ENCODE data around the gene ABCB8. TPM values are rescaled to one million over a fixed set of nuclear protein-coding genes. Genes with fewer than 3 reads are reported as not detected.
"Not testable (repeated sequence)": the region's sequence is repeated elsewhere in the genome, so short reads cannot be mapped to it uniquely, and the experiment has no call there.

Gene ABCB8
- total RNA-seq, 1 experiment from 2014 or later, result 97.8 TPM

DNA sequence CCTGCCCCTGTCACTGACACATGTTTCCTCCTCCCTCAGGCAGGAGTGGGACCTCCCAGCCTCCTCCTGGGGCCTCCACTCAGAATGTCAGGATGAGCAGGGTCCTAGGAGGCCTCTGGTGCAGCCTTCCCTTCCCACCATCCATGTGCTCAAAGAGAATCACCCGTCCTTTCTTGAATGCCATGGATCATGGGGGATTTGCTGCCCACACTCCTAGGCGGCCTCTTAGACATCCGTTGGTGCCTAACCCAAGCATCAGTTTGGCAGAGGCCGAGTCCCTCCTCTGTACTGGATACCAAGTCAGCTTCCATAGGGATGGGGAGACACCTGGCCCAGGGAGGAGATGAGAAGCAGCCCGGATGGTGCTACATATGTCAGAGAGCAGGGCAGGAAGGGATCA lies 30.4 kb upstream of the ABCB8 start:
- peak; percentile 2 for DNase-seq (ENCODE audit: low spot score)

DNA sequence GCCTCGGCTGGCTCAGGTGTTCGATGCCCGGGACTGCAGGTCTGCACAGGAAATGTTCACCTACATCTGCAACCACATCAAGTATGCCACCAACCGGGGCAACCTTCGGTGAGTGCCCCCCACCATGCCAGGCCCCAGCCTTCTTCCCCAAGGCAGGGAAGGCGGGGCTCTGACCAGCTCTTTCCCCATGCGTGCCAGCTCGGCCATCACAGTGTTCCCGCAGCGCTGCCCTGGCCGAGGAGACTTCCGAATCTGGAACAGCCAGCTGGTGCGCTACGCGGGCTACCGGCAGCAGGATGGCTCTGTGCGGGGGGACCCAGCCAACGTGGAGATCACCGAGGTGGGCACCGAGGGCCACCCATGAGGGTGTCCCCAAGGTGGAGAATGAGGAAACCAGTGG lies 29.9 kb upstream of the ABCB8 start:
- DNase-seq (ENCODE audit: low spot score), result no peak

- no peak for DNase-seq (ENCODE audit: low spot score)
These were observed 29.2 kb upstream of the ABCB8 start for GRCh38 chr7:150999001-150999400.

- no peak for DNase-seq (ENCODE audit: low spot score)
These were observed 28.6 kb upstream of the ABCB8 start for GRCh38 chr7:150999497-151000230.

GRCh38 chr7:151000897-151001495 lies 27.3 kb upstream of the ABCB8 start:
- DNase-seq (ENCODE audit: low spot score), result no peak

DNA sequence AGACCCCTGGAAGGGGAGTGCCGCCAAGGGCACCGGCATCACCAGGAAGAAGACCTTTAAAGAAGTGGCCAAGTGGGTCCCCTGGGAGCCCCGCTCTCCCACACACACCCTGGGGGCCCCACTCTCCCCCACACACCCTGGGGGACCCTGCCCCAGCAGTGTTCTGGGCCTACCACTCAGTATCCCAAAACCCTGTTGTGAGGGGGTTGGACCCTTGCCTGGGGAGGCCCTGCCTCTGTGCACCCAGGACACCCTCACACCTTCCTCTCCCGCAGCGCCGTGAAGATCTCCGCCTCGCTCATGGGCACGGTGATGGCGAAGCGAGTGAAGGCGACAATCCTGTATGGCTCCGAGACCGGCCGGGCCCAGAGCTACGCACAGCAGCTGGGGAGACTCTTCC lies 26.7 kb upstream of the ABCB8 start:
- no peak for DNase-seq (ENCODE audit: low spot score)

GRCh38 chr7:151003572-151003971 lies 24.7 kb upstream of the ABCB8 start:
- peak; percentile 55 for DNase-seq (ENCODE audit: low spot score)

DNA sequence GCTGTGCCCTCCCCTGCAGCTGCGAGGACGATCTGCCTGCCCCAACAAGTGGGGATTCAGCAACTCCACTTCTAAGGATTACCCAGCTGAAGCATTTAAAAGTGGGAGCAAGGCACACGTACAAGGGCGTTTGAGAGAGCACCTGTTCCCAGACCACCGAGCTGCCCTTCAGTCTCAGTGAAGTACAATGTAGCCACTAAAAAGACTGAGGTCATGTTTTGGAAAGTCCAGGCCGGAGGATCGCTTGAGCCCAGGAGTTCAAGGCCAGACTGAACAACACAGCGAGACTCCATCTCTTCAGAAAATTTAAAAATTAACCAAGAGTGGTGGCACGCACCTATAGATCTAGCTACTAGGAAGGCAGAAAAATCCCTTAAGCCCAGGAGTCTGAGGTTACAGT lies 22.7 kb upstream of the ABCB8 start:
- no peak for DNase-seq (ENCODE audit: low spot score)

DNA sequence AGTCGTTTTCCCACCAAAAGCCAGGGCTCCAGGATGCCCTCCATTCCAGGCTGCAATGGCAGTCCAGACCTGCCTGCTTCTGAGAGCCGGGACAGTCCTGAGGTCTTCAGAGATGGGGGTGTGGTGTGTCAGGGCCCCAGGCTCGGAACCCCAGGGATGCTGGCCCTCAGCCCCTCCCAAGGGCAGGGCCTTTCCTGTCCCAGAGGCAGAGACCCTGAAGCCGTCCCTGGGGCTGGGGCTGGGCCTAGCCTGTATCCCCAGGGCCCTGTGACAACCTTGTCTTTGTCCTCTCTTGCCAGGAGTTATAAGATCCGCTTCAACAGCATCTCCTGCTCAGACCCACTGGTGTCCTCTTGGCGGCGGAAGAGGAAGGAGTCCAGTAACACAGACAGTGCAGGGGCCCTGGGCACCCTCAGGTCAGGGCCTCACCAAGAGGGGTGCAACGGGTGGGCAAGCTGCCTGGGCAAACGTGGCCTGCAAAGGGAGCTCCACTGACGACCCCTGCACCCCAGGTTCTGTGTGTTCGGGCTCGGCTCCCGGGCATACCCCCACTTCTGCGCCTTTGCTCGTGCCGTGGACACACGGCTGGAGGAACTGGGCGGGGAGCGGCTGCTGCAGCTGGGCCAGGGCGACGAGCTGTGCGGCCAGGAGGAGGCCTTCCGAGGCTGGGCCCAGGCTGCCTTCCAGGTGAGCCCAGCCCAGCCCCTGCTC lies 21.5 kb upstream of the ABCB8 start:
- no peak for DNase-seq (ENCODE audit: low spot score)

DNA sequence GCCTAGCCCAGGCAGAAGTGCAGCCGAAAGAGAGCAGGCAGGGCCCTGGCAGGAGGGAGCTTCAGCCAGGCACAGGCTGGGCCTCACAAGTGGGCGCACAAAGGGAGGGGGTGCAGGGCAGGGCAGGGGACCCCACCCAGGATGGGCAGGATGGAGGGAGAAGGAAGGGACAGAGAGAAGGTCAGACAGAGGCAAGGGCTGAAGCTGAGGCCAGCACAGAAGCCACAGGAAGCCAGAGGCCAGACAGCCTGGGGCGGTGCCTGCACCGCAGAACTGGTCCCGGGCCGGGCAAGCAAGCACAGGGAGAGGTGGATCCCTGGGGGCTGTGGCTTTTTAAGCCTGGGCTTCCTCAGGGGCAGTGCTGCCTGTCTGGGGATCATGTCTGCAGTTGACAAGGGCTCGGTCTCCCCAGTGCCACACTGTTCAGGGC lies 20.8 kb upstream of the ABCB8 start:
- DNase-seq (ENCODE audit: low spot score), result no peak

GRCh38 chr7:151008143-151008510 lies 20.1 kb upstream of the ABCB8 start:
- DNase-seq (ENCODE audit: low spot score), result no peak

DNA sequence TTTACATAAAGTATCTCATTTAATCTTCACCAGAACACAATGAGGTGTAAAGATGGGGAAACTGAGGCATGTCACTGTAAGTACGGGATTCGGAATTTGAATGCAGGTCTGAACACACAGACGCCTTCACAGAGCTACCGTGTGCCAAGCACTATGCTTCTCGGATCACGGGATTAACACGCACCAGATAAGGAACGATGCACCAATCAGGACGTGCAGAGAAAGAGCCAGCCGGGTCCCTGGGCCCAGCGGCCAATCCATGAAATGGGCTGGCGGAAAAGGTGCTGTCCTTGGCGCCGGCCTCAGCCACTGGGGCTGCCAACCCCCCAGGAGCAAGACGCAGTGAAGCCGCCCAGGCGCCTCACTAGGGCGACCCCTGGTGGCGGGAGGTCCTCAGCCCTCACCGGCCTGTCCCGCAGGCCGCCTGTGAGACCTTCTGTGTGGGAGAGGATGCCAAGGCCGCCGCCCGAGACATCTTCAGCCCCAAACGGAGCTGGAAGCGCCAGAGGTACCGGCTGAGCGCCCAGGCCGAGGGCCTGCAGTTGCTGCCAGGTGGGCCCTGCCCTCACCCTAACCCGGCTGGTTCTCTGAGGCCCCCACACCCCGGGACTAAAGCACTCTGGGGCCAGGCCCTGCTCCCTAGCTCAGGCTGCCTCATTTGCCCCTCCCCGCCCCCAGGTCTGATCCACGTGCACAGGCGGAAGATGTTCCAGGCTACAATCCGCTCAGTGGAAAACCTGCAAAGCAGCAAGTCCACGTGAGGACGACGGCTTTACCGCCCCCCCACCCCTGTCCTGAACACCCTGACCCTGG lies 19.5 kb upstream of the ABCB8 start:
- DNase-seq (ENCODE audit: low spot score), result peak; percentile 93

DNA sequence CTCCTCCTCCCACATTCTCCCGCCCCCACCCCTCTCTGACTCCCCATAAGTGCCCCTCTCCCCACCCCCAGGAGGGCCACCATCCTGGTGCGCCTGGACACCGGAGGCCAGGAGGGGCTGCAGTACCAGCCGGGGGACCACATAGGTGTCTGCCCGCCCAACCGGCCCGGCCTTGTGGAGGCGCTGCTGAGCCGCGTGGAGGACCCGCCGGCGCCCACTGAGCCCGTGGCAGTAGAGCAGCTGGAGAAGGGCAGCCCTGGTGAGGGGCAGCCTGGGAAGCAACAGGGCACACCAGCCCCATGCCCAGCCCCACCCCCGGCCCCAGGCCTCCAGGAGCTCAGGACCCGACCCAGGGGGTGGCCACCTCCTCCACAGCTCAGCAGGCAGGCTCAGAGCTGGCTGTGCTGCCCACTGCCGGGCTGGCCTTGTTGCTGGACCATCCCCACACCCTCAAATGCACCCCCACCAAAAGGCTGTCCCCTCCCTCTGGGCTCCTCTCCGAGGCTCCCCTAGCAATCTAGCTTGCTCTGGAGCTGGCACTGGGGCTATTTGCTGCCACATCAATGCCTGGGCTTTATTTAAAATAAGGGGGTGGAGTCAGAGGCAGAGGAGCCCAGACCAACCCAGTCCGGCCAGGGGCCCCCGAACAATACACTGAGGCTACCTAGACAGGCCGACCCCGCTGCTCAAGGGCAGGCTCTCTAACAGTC lies 18.8 kb upstream of the ABCB8 start:
- peak; percentile 2 for DNase-seq (ENCODE audit: low spot score)

DNA sequence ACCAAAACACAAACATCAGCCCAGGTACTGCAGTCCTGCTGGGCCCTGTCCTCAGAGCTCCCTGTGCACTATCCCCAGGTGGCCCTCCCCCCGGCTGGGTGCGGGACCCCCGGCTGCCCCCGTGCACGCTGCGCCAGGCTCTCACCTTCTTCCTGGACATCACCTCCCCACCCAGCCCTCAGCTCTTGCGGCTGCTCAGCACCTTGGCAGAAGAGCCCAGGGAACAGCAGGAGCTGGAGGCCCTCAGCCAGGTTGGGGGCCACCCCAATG lies 18.3 kb upstream of the ABCB8 start:
- DNase-seq (ENCODE audit: low spot score), result no peak

DNA sequence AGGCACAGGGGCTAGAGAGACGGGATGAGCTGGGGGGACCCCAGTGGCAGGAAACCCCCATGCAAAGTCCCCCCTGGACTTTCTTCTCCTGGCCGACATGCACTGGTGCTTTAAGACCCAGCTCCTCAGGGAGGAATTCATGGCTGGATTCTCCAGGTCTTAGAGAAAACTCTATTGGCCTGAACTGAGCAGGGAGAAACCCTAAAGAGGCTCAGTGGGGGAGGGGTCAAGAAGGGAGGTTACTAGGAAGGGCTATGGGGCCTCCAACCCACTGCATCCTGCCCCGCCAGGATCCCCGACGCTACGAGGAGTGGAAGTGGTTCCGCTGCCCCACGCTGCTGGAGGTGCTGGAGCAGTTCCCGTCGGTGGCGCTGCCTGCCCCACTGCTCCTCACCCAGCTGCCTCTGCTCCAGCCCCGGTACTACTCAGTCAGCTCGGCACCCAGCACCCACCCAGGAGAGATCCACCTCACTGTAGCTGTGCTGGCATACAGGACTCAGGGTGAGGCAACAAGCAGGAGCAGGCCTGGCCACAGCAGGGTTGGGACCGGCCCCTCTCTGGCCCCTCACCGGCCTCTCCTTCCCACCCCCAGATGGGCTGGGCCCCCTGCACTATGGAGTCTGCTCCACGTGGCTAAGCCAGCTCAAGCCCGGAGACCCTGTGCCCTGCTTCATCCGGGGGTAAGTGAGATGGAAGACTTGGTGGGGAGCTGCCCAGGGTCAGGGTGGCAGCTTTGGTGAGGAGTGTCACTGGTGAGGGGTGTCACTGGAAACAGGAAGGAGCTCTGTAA lies 17.7 kb upstream of the ABCB8 start:
- DNase-seq (ENCODE audit: low spot score), result peak; percentile 36

DNA sequence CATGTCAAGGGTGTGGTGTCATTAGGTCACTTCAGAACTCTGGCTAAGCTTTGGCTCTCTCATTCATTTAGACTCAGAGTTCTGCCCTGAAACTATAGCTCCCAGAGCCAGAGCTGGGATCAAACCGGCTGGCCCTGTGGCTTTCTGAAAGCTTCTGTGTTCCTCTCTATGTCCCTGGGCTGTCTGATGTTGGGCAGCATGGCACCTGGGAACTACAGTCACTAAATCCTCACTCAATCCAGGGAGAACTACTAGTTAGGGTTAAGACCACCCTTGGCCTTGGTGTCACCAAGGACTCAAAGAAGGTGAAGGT lies 17.2 kb upstream of the ABCB8 start:
- DNase-seq (ENCODE audit: low spot score), result no peak

DNA sequence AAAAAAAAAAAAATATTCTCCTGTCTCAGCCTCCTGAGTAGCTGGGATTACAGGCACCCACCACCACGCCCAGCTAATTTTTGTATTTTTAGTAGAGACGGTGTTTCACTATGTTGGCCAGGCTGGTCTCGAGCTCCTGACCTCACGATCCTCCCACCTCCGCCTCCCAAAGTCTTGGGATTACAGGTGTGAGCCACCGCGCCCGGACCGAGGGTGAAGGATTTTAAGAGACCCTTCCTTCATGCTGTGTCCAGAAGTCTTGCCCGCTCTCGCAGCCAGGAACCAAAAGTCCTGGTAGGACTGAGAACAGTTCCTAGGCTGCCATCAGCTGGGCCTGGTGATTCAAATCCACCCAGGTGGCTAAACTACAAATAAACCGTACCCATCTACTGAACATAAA lies 16.6 kb upstream of the ABCB8 start:
- DNase-seq (ENCODE audit: low spot score), result not testable (repeated sequence)

- peak; percentile 80 for DNase-seq (ENCODE audit: low spot score)
These were observed 16.1 kb upstream of the ABCB8 start for GRCh38 chr7:151012031-151012692.

GRCh38 chr7:151012911-151013347 lies 15.3 kb upstream of the ABCB8 start:
- peak; percentile 42 for DNase-seq (ENCODE audit: low spot score)

DNA sequence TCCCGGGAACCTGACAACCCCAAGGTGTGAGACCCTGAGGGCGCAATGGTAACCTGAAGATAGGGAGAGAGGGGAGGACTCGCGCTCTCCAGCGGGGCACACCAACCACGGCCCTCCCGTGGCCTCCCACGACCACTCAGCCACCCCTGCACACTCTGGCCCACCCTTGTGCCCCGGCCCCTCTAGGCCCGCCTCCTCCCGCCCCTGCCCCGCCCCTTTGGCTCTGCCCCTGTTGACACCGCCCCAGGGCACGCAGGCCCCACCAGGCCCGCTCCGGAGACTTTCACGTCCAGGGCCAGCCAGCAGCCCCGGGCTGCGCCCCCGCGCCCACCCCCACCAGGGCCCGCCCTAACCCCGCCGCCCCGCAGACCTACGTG lies 14.9 kb upstream of the ABCB8 start:
- no peak for DNase-seq (ENCODE audit: low spot score)

Data from HT-29 (cell line).